Lower lobe of right lung (tissue), 2 donors: ENCODE results near the gene GBP4. TPM values are rescaled to one million over a fixed set of nuclear protein-coding genes. Genes with fewer than 3 reads are reported as not detected.

Source experiments
- ATAC-seq, 2 donors: fragments of 200-7000 bp; cut with Tn5 transposase; one replicate each; pipeline ENCODE4 v1.9.1; 2020 to 2022; ENCODE audit warnings: mild to moderate bottlenecking in 2 of 2, moderate library complexity in 2 of 2
- DNase-seq: peaks from one replicate; pipeline ENCODE4 v3.0.0-alpha.2; 2020
- H3K27ac ChIP-seq: fragments of 200-600 bp; one replicate; pipeline ENCODE4 v1.8.0; 2022
- H3K27me3 ChIP-seq: fragments of 200-600 bp; one replicate; pipeline ENCODE4 v1.8.0; 2022; ENCODE audit warnings: low read depth
- H3K36me3 ChIP-seq: fragments of 200-600 bp; one replicate; pipeline ENCODE4 v1.8.0; 2022; ENCODE audit warnings: mild to moderate bottlenecking
- H3K4me1 ChIP-seq: fragments of 200-600 bp; one replicate; pipeline ENCODE4 v1.8.0; 2022
- H3K4me3 ChIP-seq: fragments of 200-600 bp; one replicate; pipeline ENCODE4 v1.8.0; 2022; ENCODE audit warnings: mild to moderate bottlenecking
- H3K9me3 ChIP-seq: fragments of 200-600 bp; one replicate; pipeline ENCODE4 v1.8.0; 2022
- CTCF ChIP-seq: fragments of 200-600 bp; IDR thresholded peaks from one replicate; pipeline ENCODE4 v1.8.0; 2022; ENCODE audit warnings: antibody characterized with exemption, mild to moderate bottlenecking
- intact Hi-C: fragments of 100-400 bp; cut with DNase I; formaldehyde crosslinking; loops from one replicate; pipeline ENCODE4 v1.11.0; 2022
- total RNA-seq: library from RNA; stranded (reverse); fragmentation: NEBNext Ultra II Directional; extraction: Animal tissue kit (Norgen Biotek cat#: 25700); gene quantifications from one replicate; pipeline ENCODE4 v1.2.1, GENCODE V29; 2021
- donor health status: DM: no; HTN: yes; CAD: no; lungs with severe emphysema.

Gene GBP4
- total RNA-seq, 1 donor from 2014 or later, result 41.0 TPM

- DNase-seq (no peak), ATAC-seq (peak; percentile 59)
- Histone ChIP-seq H3K27me3 (no peaks in the 10 kb centered on the region), H3K27ac (no peak overlapping the region), H3K4me1 (no peaks in the 10 kb centered on the region), H3K4me3 (no peak overlapping the region), H3K9me3 (no peaks in the 10 kb centered on the region), H3K36me3 (no peaks in the 10 kb centered on the region)
- TF ChIP-seq CTCF, result no peak
- intact Hi-C loops, result no loop called here
Measured at GRCh38 chr1:89151047-89151446, 47.7 kb downstream of the GBP4 start.

GRCh38 chr1:89149976-89150375 is 48.8 kb downstream of the GBP4 start:
- H3K4me3 ChIP-seq, result no peak overlapping the region
- no peaks in the 10 kb centered on the region for H3K9me3 ChIP-seq
- no peaks in the 10 kb centered on the region for H3K36me3 ChIP-seq
- no peaks in the 10 kb centered on the region for H3K4me1 ChIP-seq
- TF ChIP-seq CTCF, result no peak
- no peaks in the 10 kb centered on the region for H3K27me3 ChIP-seq
- no peak for ATAC-seq
- H3K27ac ChIP-seq, result no peak overlapping the region
- intact Hi-C loops, result no loop called here
- DNase-seq, result no peak

- no peaks in the 10 kb centered on the region for H3K9me3 ChIP-seq
- DNase-seq, result no peak
- H3K4me3 ChIP-seq, result no peak overlapping the region
- peak; percentile 20 for TF ChIP-seq CTCF
- no peaks in the 10 kb centered on the region for H3K27me3 ChIP-seq
- intact Hi-C loops, result no loop called here
- no peaks in the 10 kb centered on the region for H3K4me1 ChIP-seq
- no peak overlapping the region for H3K27ac ChIP-seq
- ATAC-seq, result peak; percentile 45 to 51
- H3K36me3 ChIP-seq, result no peaks in the 10 kb centered on the region
Measured at GRCh38 chr1:89149229-89149628, 49.5 kb downstream of the GBP4 start.

- ATAC-seq, result peak; percentile 67 to 82
- Histone ChIP-seq H3K4me1 (no peaks in the 10 kb centered on the region), H3K36me3 (no peaks in the 10 kb centered on the region), H3K27ac (no peak overlapping the region), H3K9me3 (no peaks in the 10 kb centered on the region), H3K27me3 (no peaks in the 10 kb centered on the region), H3K4me3 (no peak overlapping the region)
- no peak for TF ChIP-seq CTCF
- intact Hi-C loops, result no loop called here
- no peak for DNase-seq
Measured at GRCh38 chr1:89147678-89148658, 50.8 kb downstream of the GBP4 start.

GRCh38 chr1:89146721-89147120 is 52.0 kb downstream of the GBP4 start:
- Histone ChIP-seq H3K4me1 (no peaks in the 10 kb centered on the region), H3K27me3 (no peaks in the 10 kb centered on the region), H3K36me3 (no peaks in the 10 kb centered on the region), H3K9me3 (no peaks in the 10 kb centered on the region), H3K27ac (no peak overlapping the region), H3K4me3 (no peak overlapping the region)
- ATAC-seq, result no peak
- intact Hi-C loops, result no loop called here
- no peak for DNase-seq
- TF ChIP-seq CTCF, result no peak
